ENCODE measurements around the gene RPL31.

RPL31 gene

DNA sequence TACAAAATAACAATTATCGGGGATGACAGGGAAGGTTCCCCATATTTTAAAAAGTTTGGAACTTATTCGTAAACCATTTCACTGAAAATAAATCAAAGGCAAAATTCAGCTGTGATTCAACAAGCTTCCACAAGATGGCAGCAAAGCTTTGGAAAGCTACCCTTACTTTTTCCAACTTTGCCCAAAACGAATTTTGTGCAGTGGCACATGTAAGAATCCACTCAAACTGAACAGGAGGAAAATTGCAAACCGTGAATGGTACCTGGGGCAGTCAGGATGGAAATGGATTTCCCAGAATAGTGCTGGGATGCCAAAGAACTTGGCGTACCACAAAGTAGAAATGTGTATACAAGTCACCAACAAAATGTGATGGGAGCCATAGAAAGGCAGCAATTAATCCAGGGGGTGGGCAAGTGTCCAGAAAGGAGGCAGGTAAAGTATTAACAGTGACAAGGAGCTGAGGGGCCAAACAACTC, 10.7 kb downstream of the RPL31 start:
- in situ Hi-C loops (cut with HindIII; ENCODE audit: low pct_ligation_motif_present, low pct_unique_long_range_greater_than_20kb, low sequenced_read_pairs), result no loop called here
- DNase-seq, result peak; percentile 61

DNA sequence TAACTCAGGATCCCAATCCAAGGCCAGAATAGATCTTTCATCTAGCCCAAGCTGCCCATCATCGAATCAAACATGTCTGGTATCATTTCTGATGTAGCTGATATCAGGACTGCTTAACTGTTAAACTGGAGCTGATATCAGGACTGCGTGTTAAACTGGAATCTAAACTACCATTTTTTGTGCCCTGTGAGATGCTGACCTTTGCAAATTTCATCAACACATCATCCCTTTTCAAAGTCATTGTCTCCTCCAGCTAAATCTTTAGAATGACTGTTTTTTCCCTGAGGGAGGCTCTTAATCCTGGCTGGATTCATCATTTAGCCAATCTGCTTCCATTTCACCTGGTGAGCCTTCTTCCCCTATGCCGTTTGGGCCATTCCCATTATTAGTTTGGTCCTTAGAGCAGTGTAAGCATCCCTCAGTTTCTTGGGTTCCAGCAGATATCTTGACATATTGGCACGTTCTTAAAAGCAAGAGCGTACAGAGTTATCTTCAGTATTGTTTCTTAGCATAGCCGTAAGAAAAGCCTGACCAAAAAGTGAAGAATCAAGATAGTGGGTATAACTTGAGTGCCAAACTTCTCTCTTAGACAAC, 12.3 kb downstream of the RPL31 start:
- in situ Hi-C loops (cut with HindIII; ENCODE audit: low pct_ligation_motif_present, low pct_unique_long_range_greater_than_20kb, low sequenced_read_pairs), result no loop called here
- no peak for DNase-seq

DNA sequence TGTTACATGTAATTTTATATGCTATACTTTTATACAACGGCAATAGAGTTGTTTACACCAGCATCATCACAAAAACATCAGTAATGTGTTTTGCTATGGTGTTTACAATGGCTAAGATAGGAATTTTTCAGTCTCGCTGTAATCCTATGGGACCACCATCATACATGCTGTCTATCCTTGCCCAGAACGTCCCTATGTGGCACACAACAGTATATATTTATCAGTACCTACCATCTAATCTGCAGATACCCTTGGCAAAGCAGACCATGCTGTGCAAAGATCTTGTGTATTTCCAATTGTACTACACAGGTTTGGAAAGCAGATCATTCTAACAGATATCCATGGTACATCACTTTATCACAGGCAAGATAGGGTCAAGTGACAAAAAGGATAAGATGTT, 15.3 kb downstream of the RPL31 start:
- in situ Hi-C loops (cut with HindIII; ENCODE audit: low pct_ligation_motif_present, low pct_unique_long_range_greater_than_20kb, low sequenced_read_pairs), result no loop called here
- DNase-seq, result no peak

DNA sequence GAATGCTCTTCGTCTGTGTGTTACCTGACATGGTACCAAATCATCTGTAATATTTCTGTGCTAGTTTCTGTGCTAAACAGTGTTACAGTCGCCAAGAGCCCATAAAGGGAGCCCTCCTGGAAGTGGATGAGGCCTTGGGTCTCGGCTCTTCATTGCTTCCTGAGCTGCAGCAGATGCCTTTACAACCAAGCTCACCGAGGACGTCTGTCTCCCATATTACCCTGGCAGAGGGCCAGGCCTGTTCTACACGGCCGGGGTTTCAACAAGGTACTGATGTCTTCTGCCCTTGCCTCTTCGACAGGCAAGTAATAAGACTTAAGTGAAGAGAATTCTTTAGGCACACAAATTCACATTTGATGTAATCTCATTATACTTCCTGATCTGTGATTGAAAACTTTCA, 16.8 kb downstream of the RPL31 start:
- no peak for DNase-seq
- in situ Hi-C loops (cut with HindIII; ENCODE audit: low pct_ligation_motif_present, low pct_unique_long_range_greater_than_20kb, low sequenced_read_pairs), result no loop called here

DNA sequence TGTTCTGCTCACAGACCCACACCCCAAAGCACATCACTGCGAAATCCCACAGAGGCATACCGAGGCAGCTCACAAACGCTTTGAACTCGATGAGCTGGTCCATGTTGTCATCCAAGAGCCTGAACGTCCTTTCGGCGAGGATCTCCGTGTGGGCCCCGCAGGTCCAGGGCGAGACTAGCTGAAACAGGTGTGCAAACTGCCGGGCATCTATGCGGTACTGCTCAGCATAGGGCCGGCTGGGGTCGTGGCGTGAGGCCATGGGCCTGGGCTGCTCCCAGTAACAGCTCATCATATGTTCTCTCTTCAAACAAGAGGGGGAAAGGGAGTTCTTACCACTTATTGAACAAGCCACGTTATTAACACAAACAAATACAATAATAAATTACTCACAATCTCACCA, 20.1 kb downstream of the RPL31 start:
- DNase-seq, result no peak
- in situ Hi-C loops (cut with HindIII; ENCODE audit: low pct_ligation_motif_present, low pct_unique_long_range_greater_than_20kb, low sequenced_read_pairs), result no loop called here

DNA sequence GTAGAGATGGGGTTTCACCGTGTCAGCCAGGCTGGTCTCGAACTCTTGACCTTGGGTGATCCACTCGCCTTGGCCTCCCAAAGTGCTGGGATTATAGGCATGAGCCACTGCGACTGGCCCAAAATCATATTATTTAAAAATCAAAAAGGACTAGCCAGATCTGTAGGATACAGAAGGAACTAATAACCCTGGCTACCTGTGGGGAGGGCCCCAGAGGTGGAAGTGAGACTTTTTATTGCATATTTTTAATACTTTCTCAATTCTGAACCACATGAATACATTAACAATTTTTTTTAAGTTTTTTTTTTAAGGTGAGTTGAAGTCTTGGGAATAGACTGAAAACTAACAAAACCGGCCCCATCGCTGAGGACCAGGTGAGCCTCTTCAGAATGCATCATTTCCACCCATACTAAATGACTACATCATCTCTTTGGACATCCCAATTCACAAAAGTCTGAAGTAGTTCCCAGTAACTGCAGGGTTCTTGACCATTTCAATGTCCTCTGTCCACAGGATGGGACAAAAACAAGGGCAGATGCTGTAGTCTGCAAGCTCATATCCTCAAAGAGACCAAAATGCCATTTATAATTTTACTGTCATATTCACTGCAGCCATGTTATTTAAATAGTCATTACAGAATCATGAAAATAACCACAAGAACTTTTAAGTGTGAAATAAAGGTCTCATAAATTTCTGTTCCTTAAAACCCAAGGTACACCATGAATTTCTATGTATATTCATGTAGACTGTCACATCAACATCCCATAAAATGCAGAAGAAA, 21.4 kb downstream of the RPL31 start:
- in situ Hi-C loops (cut with HindIII; ENCODE audit: low pct_ligation_motif_present, low pct_unique_long_range_greater_than_20kb, low sequenced_read_pairs), result no loop called here
- DNase-seq, result no peak

DNA sequence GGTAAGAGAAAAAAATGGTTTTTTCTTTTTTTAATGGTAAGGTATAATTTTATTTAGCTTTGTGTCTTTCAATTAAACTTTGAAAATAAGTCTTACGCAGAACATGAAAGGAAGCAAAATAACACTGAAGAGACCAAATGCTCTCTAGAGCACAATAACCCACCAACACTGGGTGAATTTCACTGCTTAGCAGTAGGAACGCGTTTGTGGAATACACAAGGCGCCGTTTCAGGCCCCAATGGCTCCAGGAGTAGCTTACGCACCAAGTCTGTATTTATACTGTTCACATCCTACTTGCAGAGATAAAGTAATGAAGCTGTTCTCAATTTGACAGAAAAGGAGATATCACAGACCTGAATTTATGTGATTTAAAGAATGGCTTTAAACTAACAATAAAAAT, 23.5 kb downstream of the RPL31 start:
- in situ Hi-C loops (cut with HindIII; ENCODE audit: low pct_ligation_motif_present, low pct_unique_long_range_greater_than_20kb, low sequenced_read_pairs), result no loop called here
- no peak for DNase-seq

DNA sequence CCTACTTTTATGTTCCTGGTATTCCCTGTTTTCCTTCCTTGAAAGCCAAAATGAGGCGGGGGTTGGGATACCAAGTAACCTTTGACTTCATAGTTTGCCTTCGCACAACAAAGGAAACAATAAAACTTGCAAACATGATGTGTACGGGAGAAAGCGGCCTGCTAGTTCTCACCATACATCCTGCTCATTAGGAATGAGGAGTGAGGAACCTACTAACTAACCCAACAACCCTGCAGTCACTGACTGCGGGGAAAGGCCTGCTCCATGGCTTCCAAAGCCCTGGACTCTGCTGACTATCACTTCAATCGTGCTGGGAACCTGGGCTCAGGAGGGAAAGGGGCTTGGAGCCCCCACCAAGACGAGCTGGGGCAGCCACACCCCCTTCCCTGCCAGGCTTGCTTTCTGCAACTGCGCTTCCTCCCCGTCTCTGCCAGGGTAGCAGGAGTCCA, 24.2 kb downstream of the RPL31 start:
- no peak for DNase-seq
- in situ Hi-C loops (cut with HindIII; ENCODE audit: low pct_ligation_motif_present, low pct_unique_long_range_greater_than_20kb, low sequenced_read_pairs), result no loop called here

DNA sequence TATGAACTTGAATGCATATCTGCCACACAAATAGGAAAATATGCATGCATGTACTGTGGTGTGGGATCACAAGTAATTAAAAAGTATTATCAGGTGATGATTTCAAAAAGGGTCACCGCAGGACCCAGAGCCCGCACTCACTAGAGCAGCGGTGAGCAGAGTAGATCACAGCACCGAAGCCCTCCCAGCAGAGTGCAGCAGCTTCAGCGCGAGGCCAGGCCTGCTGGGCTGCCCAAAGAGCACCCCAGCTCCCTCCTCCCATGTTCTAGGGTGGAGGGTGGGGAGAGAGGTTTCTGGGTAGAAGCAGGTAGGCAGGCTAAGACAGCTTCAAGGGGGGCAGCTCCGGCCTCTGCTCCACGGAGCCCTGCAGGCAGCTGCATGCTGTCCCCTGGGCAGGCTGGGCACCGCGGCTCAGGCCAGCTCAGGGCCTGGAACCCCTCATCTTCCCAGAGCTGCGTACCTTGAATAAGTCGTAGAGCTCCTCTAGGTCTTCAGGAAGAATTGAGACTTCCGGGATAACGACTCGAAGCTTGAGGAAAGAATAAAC, 24.9 kb downstream of the RPL31 start:
- DNase-seq, result no peak
- in situ Hi-C loops (cut with HindIII; ENCODE audit: low pct_ligation_motif_present, low pct_unique_long_range_greater_than_20kb, low sequenced_read_pairs), result no loop called here

DNA sequence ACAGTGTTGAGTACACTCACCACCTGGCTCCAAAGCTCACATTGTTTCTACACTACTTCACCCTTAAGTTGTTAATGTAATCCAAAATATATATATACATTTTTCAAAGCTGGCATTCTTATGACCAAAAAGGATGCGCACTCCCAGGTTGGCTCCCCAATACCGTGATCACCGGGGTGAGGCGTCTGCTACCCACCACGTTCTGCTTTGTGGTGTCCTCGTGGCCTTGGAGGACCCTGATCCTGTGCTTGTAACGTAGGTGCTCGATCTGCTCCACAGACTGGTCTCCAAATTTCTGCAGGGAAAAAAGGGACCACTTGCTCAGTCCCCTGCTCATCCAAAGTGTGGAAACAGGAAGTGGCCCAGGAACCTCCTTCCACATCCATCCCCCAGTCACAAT, 25.8 kb downstream of the RPL31 start:
- no peak for DNase-seq
- in situ Hi-C loops (cut with HindIII; ENCODE audit: low pct_ligation_motif_present, low pct_unique_long_range_greater_than_20kb, low sequenced_read_pairs), result no loop called here

DNA sequence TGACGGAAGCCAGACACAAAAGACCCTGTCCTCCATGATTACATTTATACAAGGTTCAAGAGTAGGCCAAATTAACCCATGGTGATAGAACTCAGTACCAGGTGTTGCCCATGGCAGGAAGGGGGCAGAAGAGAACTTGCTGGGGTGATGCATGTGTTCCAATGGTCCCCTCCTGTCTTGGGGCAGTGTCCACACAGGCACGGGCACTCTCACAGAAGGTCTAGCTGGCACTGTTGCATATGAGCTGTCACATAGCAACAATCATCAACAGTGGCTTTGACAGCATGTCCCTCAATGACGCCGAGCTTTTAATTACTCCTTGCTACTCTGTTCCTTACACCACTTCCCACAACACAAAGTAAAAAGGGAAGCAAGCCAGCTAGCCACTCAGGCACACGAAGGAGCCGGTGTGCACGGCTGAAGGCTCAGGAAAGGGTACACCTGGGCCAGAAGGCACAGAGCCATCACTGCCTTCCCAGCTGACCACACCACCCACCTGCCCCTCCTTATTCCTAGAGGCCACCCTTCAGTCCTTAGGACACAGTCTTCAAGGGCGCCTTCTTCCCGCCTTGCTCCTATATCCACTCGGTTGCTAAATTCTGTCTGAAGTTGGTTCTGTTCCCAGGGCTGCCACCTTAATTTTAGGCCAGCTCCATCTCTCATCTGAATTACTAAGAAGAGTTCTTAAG, 28.9 kb downstream of the RPL31 start:
- in situ Hi-C loops (cut with HindIII; ENCODE audit: low pct_ligation_motif_present, low pct_unique_long_range_greater_than_20kb, low sequenced_read_pairs), result no loop called here
- DNase-seq, result no peak

DNA sequence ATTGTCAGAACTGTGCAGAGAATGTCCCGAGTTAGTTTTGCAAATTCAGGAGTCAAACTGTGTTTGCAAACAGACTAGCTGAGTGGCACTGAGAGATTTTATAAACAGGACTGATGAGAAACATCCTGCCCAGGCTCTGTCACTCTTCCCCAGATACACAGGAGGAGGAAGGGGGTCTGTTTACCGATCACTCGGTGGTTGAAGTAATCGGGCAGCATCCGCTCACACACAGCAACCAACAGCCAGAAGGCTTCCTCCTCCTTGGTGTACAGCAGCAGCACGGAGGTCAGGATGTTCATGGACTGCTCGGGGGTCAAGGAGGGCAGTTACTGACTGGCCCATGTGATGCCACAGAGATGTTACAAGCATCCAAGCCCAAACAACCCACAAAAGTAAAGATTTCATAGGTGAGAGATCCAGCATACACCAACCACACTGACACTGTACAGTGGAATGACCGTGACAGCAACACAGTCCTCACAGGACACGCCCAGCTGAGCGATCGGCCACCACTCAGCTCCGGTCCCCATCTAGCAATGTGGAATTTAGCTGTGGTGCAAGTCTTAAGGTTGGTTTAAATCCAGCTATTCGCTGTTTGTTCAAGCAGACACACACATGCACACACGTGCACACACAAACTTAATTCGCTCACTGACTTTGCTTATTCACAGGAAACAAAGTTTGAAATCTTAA, 30.1 kb downstream of the RPL31 start:
- in situ Hi-C loops (cut with HindIII; ENCODE audit: low pct_ligation_motif_present, low pct_unique_long_range_greater_than_20kb, low sequenced_read_pairs), result no loop called here

DNA sequence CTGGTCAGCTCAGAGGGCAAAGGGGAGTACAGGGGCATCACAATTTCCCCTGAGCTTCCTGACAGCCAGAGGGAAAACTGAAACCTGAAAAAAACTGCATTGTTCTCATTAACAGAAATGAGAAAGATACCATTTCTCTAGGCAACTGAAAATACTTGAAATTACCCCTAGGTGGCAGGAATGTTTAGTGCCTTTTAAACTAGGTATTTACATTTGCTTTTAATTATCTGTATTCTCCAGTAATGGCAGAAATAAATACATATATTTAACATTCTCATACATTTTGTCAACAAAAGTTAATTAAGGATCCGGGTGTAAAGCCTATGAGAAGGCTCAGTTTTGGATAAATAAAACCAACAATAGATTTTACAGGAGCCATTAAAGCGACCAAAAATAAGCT, 34.5 kb downstream of the RPL31 start:
- peak; percentile 47 for DNase-seq
- in situ Hi-C loops (cut with HindIII; ENCODE audit: low pct_ligation_motif_present, low pct_unique_long_range_greater_than_20kb, low sequenced_read_pairs), result no loop called here

More for the DNA sequence above, 30.1 kb downstream of the RPL31 start:
- DNase-seq, result no peak

DNA sequence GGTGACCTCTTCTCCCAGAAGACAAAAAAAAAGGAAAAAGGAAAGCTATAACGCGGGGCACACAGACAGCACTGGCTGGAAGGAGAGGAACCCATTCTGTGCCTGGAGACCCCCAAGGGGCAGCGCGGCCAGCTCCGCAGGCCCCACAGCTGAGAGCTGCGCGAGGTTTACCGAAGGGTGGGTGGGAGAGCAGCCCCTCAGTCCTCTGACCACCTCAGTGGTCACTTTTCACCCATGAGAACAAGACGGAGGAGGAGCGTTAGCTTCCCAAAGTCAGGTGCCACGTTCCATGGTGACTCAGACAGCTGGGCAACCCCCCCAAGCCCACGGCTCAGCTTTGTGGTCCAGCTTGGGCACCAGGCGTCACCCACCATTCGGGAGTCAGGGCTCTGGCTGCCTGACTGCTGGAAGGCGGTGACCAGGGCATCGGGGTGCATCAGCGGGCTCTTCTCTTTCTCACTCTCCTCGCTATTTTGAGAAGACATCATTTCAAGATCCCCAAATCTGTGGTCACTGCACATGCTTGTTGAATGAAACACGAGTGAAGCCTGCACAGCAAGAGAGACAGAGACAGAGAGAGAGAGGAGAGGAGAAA, 35.2 kb downstream of the RPL31 start:
- in situ Hi-C loops (cut with HindIII; ENCODE audit: low pct_ligation_motif_present, low pct_unique_long_range_greater_than_20kb, low sequenced_read_pairs), result no loop called here
- no peak for DNase-seq

DNA sequence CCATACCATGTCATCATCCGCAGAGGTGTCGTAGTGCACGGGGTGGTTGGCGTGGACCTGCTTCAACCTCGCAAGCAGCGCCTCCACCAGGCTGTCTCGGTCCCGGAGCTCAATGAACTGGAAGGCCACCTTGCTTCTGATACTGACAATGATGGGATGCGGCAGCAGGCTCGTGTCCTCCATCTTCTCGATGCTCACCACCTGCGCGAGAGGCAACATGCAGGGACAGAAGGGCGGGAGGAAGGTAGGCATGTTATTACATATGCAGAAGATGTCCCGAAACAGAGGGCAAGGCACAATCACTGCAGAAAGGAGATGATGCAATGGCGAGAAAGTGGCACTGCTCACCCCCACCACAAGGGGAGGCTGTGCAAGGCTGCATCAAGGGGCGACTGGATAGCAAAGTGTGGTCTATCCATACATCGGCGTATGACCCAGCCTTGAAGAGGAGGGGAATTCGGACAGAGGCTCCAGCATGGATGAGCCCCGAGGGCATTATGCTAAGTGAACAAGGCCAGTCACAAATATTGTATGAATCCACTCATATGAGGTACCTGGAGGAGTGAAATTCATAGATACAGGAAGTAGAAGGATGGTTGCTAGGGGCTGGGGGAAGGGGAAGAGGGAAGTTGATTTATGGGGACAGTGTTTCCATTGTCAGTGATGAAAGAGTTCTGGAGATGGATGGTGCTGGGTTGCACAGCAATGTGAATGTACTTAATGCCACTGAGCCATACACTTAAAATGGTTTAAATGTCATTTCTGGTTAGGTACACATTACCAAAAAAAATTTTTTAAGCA, 36.6 kb downstream of the RPL31 start:
- peak; percentile 25 for DNase-seq
- in situ Hi-C loops (cut with HindIII; ENCODE audit: low pct_ligation_motif_present, low pct_unique_long_range_greater_than_20kb, low sequenced_read_pairs), result no loop called here

DNA sequence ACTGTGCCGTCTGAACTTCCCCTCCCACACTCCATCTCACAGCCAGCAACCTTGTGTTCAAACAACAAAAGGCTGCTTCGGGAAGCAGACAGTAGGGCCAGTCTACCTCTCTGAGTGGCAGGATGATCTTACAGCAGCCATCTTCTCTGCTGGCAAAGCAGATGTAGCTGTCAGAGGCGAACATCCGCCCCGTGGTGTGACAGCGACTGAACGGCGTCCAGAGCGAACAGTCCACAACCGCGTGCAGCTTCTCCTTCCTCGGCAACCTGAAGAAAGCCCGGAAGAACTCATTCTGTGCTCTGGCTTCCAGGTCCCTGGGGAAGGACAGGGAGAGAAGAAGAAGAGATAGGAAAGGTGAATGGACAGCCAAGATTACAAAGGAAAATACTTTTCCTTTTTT, 38.0 kb downstream of the RPL31 start:
- DNase-seq, result no peak
- in situ Hi-C loops (cut with HindIII; ENCODE audit: low pct_ligation_motif_present, low pct_unique_long_range_greater_than_20kb, low sequenced_read_pairs), result no loop called here

DNA sequence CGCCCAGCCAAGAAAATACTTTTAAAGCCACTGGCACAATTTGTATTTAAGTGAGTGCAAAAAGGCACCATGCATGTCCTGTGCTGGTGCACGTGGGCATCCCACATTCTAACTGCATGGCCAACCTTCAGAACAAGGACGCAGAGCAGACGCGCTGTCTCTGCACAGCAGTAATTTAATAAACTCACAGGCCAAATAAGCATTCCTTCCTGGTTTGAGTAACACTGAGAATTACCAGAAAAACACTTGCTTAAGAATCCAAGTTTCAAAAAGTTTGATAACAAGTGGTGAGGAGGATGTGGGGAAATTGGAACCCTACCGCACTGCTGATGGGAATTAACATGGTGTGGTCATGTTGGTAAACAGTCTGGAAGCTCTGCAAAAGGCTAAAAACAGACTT, 38.7 kb downstream of the RPL31 start:
- in situ Hi-C loops (cut with HindIII; ENCODE audit: low pct_ligation_motif_present, low pct_unique_long_range_greater_than_20kb, low sequenced_read_pairs), result no loop called here

DNA sequence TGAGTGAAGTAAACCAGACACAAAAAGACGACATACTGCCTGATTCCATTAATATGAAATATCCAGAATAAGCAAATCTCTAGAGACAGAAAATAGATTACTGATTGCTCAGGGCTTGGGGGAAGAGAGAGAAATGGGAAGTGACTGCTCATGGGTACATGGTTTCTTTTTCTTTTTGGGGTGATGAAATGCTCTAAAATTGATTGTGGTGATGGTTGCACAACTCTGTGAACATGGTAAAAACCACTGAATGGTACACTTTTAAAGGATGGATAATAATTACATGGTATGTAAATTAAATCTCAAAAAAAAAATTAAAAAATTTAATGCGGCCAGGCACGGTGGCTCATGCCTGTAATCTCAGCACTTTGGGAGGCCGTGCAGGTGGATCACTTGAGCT, 39.3 kb downstream of the RPL31 start:
- in situ Hi-C loops (cut with HindIII; ENCODE audit: low pct_ligation_motif_present, low pct_unique_long_range_greater_than_20kb, low sequenced_read_pairs), result no loop called here
- DNase-seq, result no peak

More for the DNA sequence above, 38.7 kb downstream of the RPL31 start:
- no peak for DNase-seq
